Mesendoderm (in vitro differentiated cells): ENCODE results near the gene SLC38A4.

Experiments
- DNase-seq: peaks from one replicate; pipeline ENCODE4 v3.0.0; 2013
- H2AK5ac ChIP-seq: 2 replicates; pipeline ENCODE4 v1.6.1; 2013; ENCODE audit warnings: low read length, inconsistent platforms
- H2BK120ac ChIP-seq: 2 replicates; pipeline ENCODE4 v1.6.1; 2013; ENCODE audit warnings: low read depth, mild to moderate bottlenecking, low read length, moderate library complexity, mixed read lengths
- H2BK15ac ChIP-seq: replicated peaks from 2 replicates; pipeline ENCODE4 v1.6.1; 2013; ENCODE audit warnings: low read depth, mild to moderate bottlenecking, moderate library complexity
- H2BK5ac ChIP-seq: 2 replicates; pipeline ENCODE4 v1.6.1; 2013; ENCODE audit warnings: low read length, inconsistent platforms
- H3K18ac ChIP-seq: 2 replicates; pipeline ENCODE4 v1.6.1; 2013; ENCODE audit warnings: mild to moderate bottlenecking, low read length, mixed read lengths
- H3K23ac ChIP-seq: one replicate; pipeline ENCODE4 v1.6.1; 2013; ENCODE audit warnings: low read length
- H3K27ac ChIP-seq: 2 replicates; pipeline ENCODE4 v1.5.1; 2013; ENCODE audit warnings: low read depth, mild to moderate bottlenecking, inconsistent platforms, low read length, moderate library complexity
- H3K27me3 ChIP-seq: 2 replicates; pipeline ENCODE4 v1.6.1; 2013; ENCODE audit warnings: low read length, control low read depth, mild to moderate bottlenecking, inconsistent platforms; ENCODE audit not compliant: insufficient read depth, poor library complexity
- H3K36me3 ChIP-seq: 2 replicates; pipeline ENCODE4 v1.6.1; 2013; ENCODE audit warnings: low read length, inconsistent platforms; ENCODE audit not compliant: control insufficient read depth, insufficient read depth
- H3K4ac ChIP-seq: one replicate; pipeline ENCODE4 v1.6.1; 2013; ENCODE audit warnings: low read depth, mild to moderate bottlenecking, low read length, moderate library complexity
- H3K4me1 ChIP-seq: 2 replicates; pipeline ENCODE4 v1.6.1; 2013; ENCODE audit warnings: low read depth, low read length, inconsistent platforms; ENCODE audit not compliant: control insufficient read depth
- H3K4me2 ChIP-seq: 2 replicates; pipeline ENCODE4 v1.6.1; 2013; ENCODE audit warnings: low read length
- H3K4me3 ChIP-seq: 2 replicates; pipeline ENCODE4 v1.5.1; 2013; ENCODE audit warnings: mild to moderate bottlenecking, low read length
- H3K56ac ChIP-seq: one replicate; pipeline ENCODE4 v1.6.1; 2013; ENCODE audit warnings: low read length
- H3K79me1 ChIP-seq: 2 replicates; pipeline ENCODE4 v1.6.1; 2013; ENCODE audit warnings: low read length, inconsistent platforms
- H3K79me2 ChIP-seq: 2 replicates; pipeline ENCODE4 v1.6.1; 2013; ENCODE audit warnings: mild to moderate bottlenecking, low read length; ENCODE audit not compliant: control insufficient read depth, insufficient read depth
- H3K9ac ChIP-seq: 2 replicates; pipeline ENCODE4 v1.6.1; 2013; ENCODE audit warnings: low read length, inconsistent platforms
- H4K5ac ChIP-seq: one replicate; pipeline ENCODE4 v1.6.1; 2013; ENCODE audit warnings: low read length
- H4K8ac ChIP-seq: one replicate; pipeline ENCODE4 v1.6.1; 2013; ENCODE audit warnings: low read depth, mild to moderate bottlenecking, control low read depth, low read length, moderate library complexity
- WGBS: extraction: QIAGEN DNeasy Blood & Tissue Kit; methylation state at CpG from one replicate; pipeline ENCODE4 v1.1.7; 2013; ENCODE audit warnings: low lambda C conversion rate, missing lambda C conversion rate; ENCODE audit not compliant: insufficient coverage; ENCODE audit errors: extremely low coverage; 5-methylcytosine and 5-hydroxymethylcytosine counted together

The SLC38A4 gene

GRCh38 chr12:46775796-46776195 lies 50.0 kb downstream of the SLC38A4 start:
- Histone ChIP-seq H3K4me2 (no peak overlapping the region), H3K79me2 (no peaks in the 10 kb centered on the region), H2BK120ac (no peak overlapping the region), H2BK15ac (no peak overlapping the region), H3K27me3 (no peaks in the 10 kb centered on the region), H2BK5ac (no peak overlapping the region), H3K36me3 (no peaks in the 10 kb centered on the region), H2AK5ac (no peak overlapping the region), H3K23ac (no peak overlapping the region), H3K18ac (no peak overlapping the region), H4K8ac (no peak overlapping the region), H3K27ac (no peak overlapping the region), H3K4ac (no peak overlapping the region), H3K9ac (no peak overlapping the region), H4K5ac (no peak overlapping the region), H3K56ac (no peak overlapping the region), H3K79me1 (no peaks in the 10 kb centered on the region), H3K4me1 (no peaks in the 10 kb centered on the region), H3K4me3 (no peak overlapping the region)
- no peak for DNase-seq
- no CpG with 5 or more reads among the region's 3 CpGs for WGBS

GRCh38 chr12:46774322-46774633 lies 51.5 kb downstream of the SLC38A4 start:
- H3K18ac ChIP-seq, result no peak overlapping the region

GRCh38 chr12:46773586-46774321 lies 52.0 kb downstream of the SLC38A4 start:
- Histone ChIP-seq H3K4me3 (no peak overlapping the region), H3K79me1 (no peaks in the 10 kb centered on the region), H3K36me3 (no peaks in the 10 kb centered on the region), H3K18ac (no peak overlapping the region), H3K9ac (no peak overlapping the region), H2BK15ac (no peak overlapping the region), H3K27me3 (no peaks in the 10 kb centered on the region), H3K23ac (no peak overlapping the region), H3K4me2 (no peak overlapping the region), H3K56ac (no peak overlapping the region), H2BK120ac (no peak overlapping the region), H4K8ac (no peak overlapping the region), H3K4ac (no peak overlapping the region), H3K4me1 (no peaks in the 10 kb centered on the region), H4K5ac (no peak overlapping the region), H3K79me2 (no peaks in the 10 kb centered on the region), H3K27ac (no peak overlapping the region), H2BK5ac (no peak overlapping the region), H2AK5ac (no peak overlapping the region)
- DNase-seq, result no peak
- WGBS, result no CpG with 5 or more reads among the region's 4 CpGs

More at GRCh38 chr12:46774322-46774633, 51.5 kb downstream of the SLC38A4 start:
- Histone ChIP-seq H3K4ac (no peak overlapping the region), H3K27ac (no peak overlapping the region), H4K8ac (no peak overlapping the region), H3K79me2 (no peaks in the 10 kb centered on the region), H4K5ac (no peak overlapping the region), H3K27me3 (no peaks in the 10 kb centered on the region), H2BK15ac (no peak overlapping the region), H2AK5ac (no peak overlapping the region), H3K4me1 (no peaks in the 10 kb centered on the region), H3K4me3 (no peak overlapping the region), H3K36me3 (no peaks in the 10 kb centered on the region), H2BK120ac (no peak overlapping the region), H3K56ac (no peak overlapping the region), H2BK5ac (no peak overlapping the region), H3K9ac (no peak overlapping the region), H3K79me1 (no peaks in the 10 kb centered on the region), H3K23ac (no peak overlapping the region), H3K4me2 (no peak overlapping the region)
- DNase-seq, result no peak

GRCh38 chr12:46771268-46771827 lies 54.4 kb downstream of the SLC38A4 start:
- no peaks in the 10 kb centered on the region for H3K27me3 ChIP-seq
- no peak overlapping the region for H4K5ac ChIP-seq
- no peak overlapping the region for H3K27ac ChIP-seq
- H2BK120ac ChIP-seq, result no peak overlapping the region
- no peak overlapping the region for H3K56ac ChIP-seq
- H4K8ac ChIP-seq, result no peak overlapping the region
- no peaks in the 10 kb centered on the region for H3K36me3 ChIP-seq
- no peak overlapping the region for H2AK5ac ChIP-seq
- H3K23ac ChIP-seq, result no peak overlapping the region
- no peak overlapping the region for H3K9ac ChIP-seq
- no peaks in the 10 kb centered on the region for H3K4me1 ChIP-seq
- no CpG with 5 or more reads among the region's 1 CpG for WGBS
- DNase-seq, result peak; percentile 9
- H3K18ac ChIP-seq, result no peak overlapping the region
- no peaks in the 10 kb centered on the region for H3K79me2 ChIP-seq
- no peak overlapping the region for H3K4ac ChIP-seq
- H3K4me2 ChIP-seq, result no peak overlapping the region
- H3K79me1 ChIP-seq, result no peaks in the 10 kb centered on the region
- no peak overlapping the region for H2BK15ac ChIP-seq
- no peak overlapping the region for H3K4me3 ChIP-seq
- H2BK5ac ChIP-seq, result no peak overlapping the region

- no peak overlapping the region for H3K23ac ChIP-seq
- H3K27me3 ChIP-seq, result no peaks in the 10 kb centered on the region
- H4K8ac ChIP-seq, result no peak overlapping the region
- H3K18ac ChIP-seq, result no peak overlapping the region
- peak; percentile 14 for DNase-seq
- no peak overlapping the region for H2BK15ac ChIP-seq
- H2AK5ac ChIP-seq, result no peak overlapping the region
- no peaks in the 10 kb centered on the region for H3K79me2 ChIP-seq
- no peak overlapping the region for H3K27ac ChIP-seq
- H3K4me3 ChIP-seq, result no peak overlapping the region
- no peaks in the 10 kb centered on the region for H3K79me1 ChIP-seq
- no CpG with 5 or more reads among the region's 3 CpGs for WGBS
- H4K5ac ChIP-seq, result no peak overlapping the region
- no peak overlapping the region for H3K4ac ChIP-seq
- no peak overlapping the region for H3K4me2 ChIP-seq
- no peak overlapping the region for H3K9ac ChIP-seq
- H3K36me3 ChIP-seq, result no peaks in the 10 kb centered on the region
- no peak overlapping the region for H2BK5ac ChIP-seq
- no peak overlapping the region for H2BK120ac ChIP-seq
- H3K4me1 ChIP-seq, result no peaks in the 10 kb centered on the region
- no peak overlapping the region for H3K56ac ChIP-seq
These were observed 55.2 kb downstream of the SLC38A4 start for GRCh38 chr12:46770501-46771183.
